CD4-positive, alpha-beta T cell treated with Interleukin-12 subunit alpha and Interleukin-12 subunit beta, for 1 hour (primary cell): ENCODE measurements around the gene CASTOR1.
"Not testable (repeated sequence)": the region's sequence is repeated elsewhere in the genome, so short reads cannot be mapped to it uniquely, and the experiment has no call there.

Source experiments
- DNase-seq: peaks from one replicate; pipeline ENCODE4 v3.0.0-alpha.2; 2020

CASTOR1 gene

GRCh38 chr22:30289141-30289979, at the start of gene CASTOR1:
Gene CASTOR1 (minus strand): TSS chr22:30289505. CDS start chr22:30289497, 8 bp downstream.
- peak; percentile 89 for DNase-seq

GRCh38 chr22:30338802-30339201, 49.5 kb upstream of the CASTOR1 start:
- DNase-seq: no peak

GRCh38 chr22:30338341-30338740, 49.0 kb upstream of the CASTOR1 start:
- DNase-seq: not testable (repeated sequence)

- no peak for DNase-seq
Measured at GRCh38 chr22:30337461-30337778, 48.1 kb upstream of the CASTOR1 start.

- no peak for DNase-seq
Measured at GRCh38 chr22:30336752-30337460, 47.6 kb upstream of the CASTOR1 start.

- DNase-seq: no peak
Measured at GRCh38 chr22:30335236-30335635, 45.9 kb upstream of the CASTOR1 start.

- DNase-seq: no peak
Measured at GRCh38 chr22:30334646-30335045, 45.3 kb upstream of the CASTOR1 start.

GRCh38 chr22:30333707-30334087, 44.4 kb upstream of the CASTOR1 start:
- no peak for DNase-seq

GRCh38 chr22:30332994-30333706, 43.8 kb upstream of the CASTOR1 start:
- DNase-seq: no peak

GRCh38 chr22:30332551-30332950, 43.2 kb upstream of the CASTOR1 start:
- no peak for DNase-seq

GRCh38 chr22:30328466-30329049, 39.3 kb upstream of the CASTOR1 start:
- no peak for DNase-seq

GRCh38 chr22:30327864-30328345, 38.6 kb upstream of the CASTOR1 start:
- no peak for DNase-seq

- peak; percentile 96 for DNase-seq
Measured at GRCh38 chr22:30326706-30327362, 37.5 kb upstream of the CASTOR1 start, which contains the start of gene TBC1D10A. Gene TBC1D10A (minus strand): TSS chr22:30326941. CDS start chr22:30326881, 60 bp downstream.

GRCh38 chr22:30326255-30326705, 37.0 kb upstream of the CASTOR1 start:
- DNase-seq: peak; percentile 36

- DNase-seq: no peak
Measured at GRCh38 chr22:30325724-30326254, 36.5 kb upstream of the CASTOR1 start.

GRCh38 chr22:30325065-30325720, 35.9 kb upstream of the CASTOR1 start:
- no peak for DNase-seq

- peak; percentile 55 for DNase-seq
Measured at GRCh38 chr22:30324014-30324730, 34.9 kb upstream of the CASTOR1 start.

GRCh38 chr22:30323246-30323645, 33.9 kb upstream of the CASTOR1 start:
- no peak for DNase-seq

GRCh38 chr22:30321461-30321860, 32.2 kb upstream of the CASTOR1 start:
- DNase-seq: no peak

GRCh38 chr22:30320021-30320556, 30.8 kb upstream of the CASTOR1 start:
- no peak for DNase-seq
